ENCODE data around the gene PRKRA. TPM values are rescaled to one million over a fixed set of nuclear protein-coding genes. Genes with fewer than 3 reads are reported as not detected.

The PRKRA gene
- total and polyA plus RNA-seq, 2 of the 8 experiments (the other 6 are each of a cell fraction or from before 2014, with no cell fraction given), result 25.4 to 60.4 TPM

DNA sequence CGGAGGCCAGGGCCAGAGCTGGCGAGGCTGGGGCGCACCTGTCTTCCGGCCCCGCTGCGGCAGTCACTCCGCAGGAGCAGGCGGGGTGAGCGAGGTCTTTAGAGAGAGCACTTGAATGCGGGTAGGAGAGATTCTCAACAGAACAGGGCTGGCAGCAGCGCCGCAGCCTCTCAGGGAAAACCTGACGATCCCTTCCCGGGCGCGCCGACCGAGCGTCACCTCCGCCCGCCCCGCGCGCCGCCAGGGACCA lies 526 bp downstream of the PRKRA start (continued):
- TF ChIP-seq, protein P1, sequence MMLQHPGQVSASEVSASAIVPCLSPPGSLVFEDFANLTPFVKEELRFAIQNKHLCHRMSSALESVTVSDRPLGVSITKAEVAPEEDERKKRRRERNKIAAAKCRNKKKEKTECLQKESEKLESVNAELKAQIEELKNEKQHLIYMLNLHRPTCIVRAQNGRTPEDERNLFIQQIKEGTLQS (IDR thresholded peaks at IDR 0.05; ENCODE audit: insufficient read depth, low read depth, low read length), result no peak
- TF ChIP-seq RFX5 (IDR thresholded peaks at IDR 0.05; ENCODE audit: borderline replicate concordance, low read depth, low read length) (no peak), EP300 (IDR thresholded peaks at IDR 0.05; ENCODE audit: borderline replicate concordance in 1 of 2, low read depth in 2 of 2, low read length in 2 of 2) (no peak), SIX5 (IDR thresholded peaks at IDR 0.05; ENCODE audit: low read depth, low read length) (no peak), KDM1A (IDR thresholded peaks at IDR 0.05; ENCODE audit: borderline replicate concordance, low read length) (no peak)

All from H1 (cell line).